Stimulated activated CD8-positive, alpha-beta memory T cell treated with anti-CD3 and anti-CD28 coated beads, Interleukin-4, amount 100 ng/mL, for 1 hour (primary cell): Measurements from ENCODE around the gene WT1.

Source experiments
- DNase-seq, 2 donors: peaks; one replicate each; pipeline ENCODE4 v3.0.0-alpha.2; 2020; ENCODE audit warnings: low read depth in 2 of 2, low spot score in 1 of 2

Gene WT1

GRCh38 chr11:32438866-32439489 lies 3.6 kb upstream of the WT1 start:
- DNase-seq: no peak

- no peak for DNase-seq
These were observed 3.1 kb upstream of the WT1 start for GRCh38 chr11:32438346-32438865.

- no peak for DNase-seq
These were observed 2.4 kb upstream of the WT1 start for GRCh38 chr11:32437495-32438345.

GRCh38 chr11:32436751-32437494 lies 1.6 kb upstream of the WT1 start:
- DNase-seq: no peak

GRCh38 chr11:32435942-32436750 lies 807 bp upstream of the WT1 start:
- DNase-seq: no peak

GRCh38 chr11:32435152-32435480 lies 223 bp downstream of the WT1 start:
- no peak for DNase-seq

GRCh38 chr11:32434356-32435151 lies 785 bp downstream of the WT1 start:
- no peak for DNase-seq

GRCh38 chr11:32433914-32434355 lies 1.4 kb downstream of the WT1 start:
- DNase-seq: no peak

GRCh38 chr11:32433101-32433913 lies 2.0 kb downstream of the WT1 start:
- DNase-seq: no peak

- no peak for DNase-seq
These were observed 2.8 kb downstream of the WT1 start for GRCh38 chr11:32432565-32432964.

GRCh38 chr11:32430568-32431381 lies 4.6 kb downstream of the WT1 start:
- DNase-seq: no peak

- no peak for DNase-seq
These were observed 5.9 kb downstream of the WT1 start for GRCh38 chr11:32429477-32429876.

GRCh38 chr11:32428665-32429303 lies 6.6 kb downstream of the WT1 start:
- DNase-seq: no peak

GRCh38 chr11:32427935-32428664 lies 7.2 kb downstream of the WT1 start:
- no peak for DNase-seq

- no peak for DNase-seq
These were observed 7.8 kb downstream of the WT1 start for GRCh38 chr11:32427616-32427934.

GRCh38 chr11:32426819-32427615 lies 8.3 kb downstream of the WT1 start:
- no peak for DNase-seq

GRCh38 chr11:32426192-32426591 lies 9.1 kb downstream of the WT1 start:
- DNase-seq: no peak
